Left lung (tissue), 10 donors: ENCODE data around the gene DAB2IP. TPM values are rescaled to one million over a fixed set of nuclear protein-coding genes. Genes with fewer than 3 reads are reported as not detected.

Experiments
- ATAC-seq: fragments of 200-7000 bp; cut with Tn5 transposase; one replicate; pipeline ENCODE4 v1.9.1; 2020; ENCODE audit warnings: moderate library complexity
- DNase-seq, 4 donors: peaks; one replicate each; pipeline ENCODE4 v3.0.0-alpha.2; 2013 to 2020
- H3K27ac ChIP-seq, 2 donors: fragments of 200-600 bp; sonication (generic) in 1 of 2; one replicate each; pipeline versions ENCODE4 v1.5.0 to v1.8.0; 2020 to 2021
- H3K27me3 ChIP-seq, 2 donors: fragments of 200-600 bp; sonication (generic) in 1 of 2; one replicate each; pipeline versions ENCODE4 v1.5.0 to v1.8.0; 2020 to 2021
- H3K36me3 ChIP-seq, 2 donors: fragments of 200-600 bp; sonication (generic) in 1 of 2; one replicate each; pipeline versions ENCODE4 v1.5.0 to v1.8.0; 2020 to 2021
- H3K4me1 ChIP-seq, 2 donors: fragments of 200-600 bp; one replicate each; pipeline ENCODE4 v1.8.0; 2021
- H3K4me3 ChIP-seq, 2 donors: fragments of 200-600 bp; sonication (generic) in 1 of 2; one replicate each; pipeline versions ENCODE4 v1.5.0 to v1.8.0; 2020 to 2021; ENCODE audit warnings: mild to moderate bottlenecking in 1 of 2
- H3K9me3 ChIP-seq, 2 donors: fragments of 200-600 bp; sonication (generic) in 1 of 2; one replicate each; pipeline versions ENCODE4 v1.5.0 to v1.8.0; 2020 to 2021
- CTCF ChIP-seq, 2 donors: fragments of 200-600 bp; sonication (generic) in 1 of 2; IDR thresholded peaks; one replicate each; pipeline versions ENCODE4 v1.5.0 to v1.8.0; 2021; ENCODE audit warnings: antibody characterized with exemption in 2 of 2
- intact Hi-C, 2 donors: fragments of 100-400 bp; cut with DNase I; formaldehyde crosslinking; loops; one replicate each; pipeline versions ENCODE4 v1.11.2 to v1.14.2; 2022
- polyA plus RNA-seq, 6 donors: library from polyadenylated mRNA; unstranded; fragments of 120-200 nt; gene quantifications; one replicate each; pipeline ENCODE4 v1.2.1, GENCODE V29; 2013; ENCODE audit not compliant: insufficient read length in 6 of 6
- total RNA-seq, 2 donors: library from RNA; stranded (reverse); fragmentation: NEBNext Ultra II Directional; extraction: Animal tissue kit (Norgen Biotek cat#: 25700); gene quantifications; one replicate each; pipeline ENCODE4 v1.2.1, GENCODE V29; 2021
- donor health status: DM: no; HTN: yes; CAD: no.
- donor health status: DM: no; HTN: no; CAD: no.

DAB2IP gene
- total and polyA plus RNA-seq, 8 donors, result 25.0 to 53.4 (median 34.6) TPM

DNA sequence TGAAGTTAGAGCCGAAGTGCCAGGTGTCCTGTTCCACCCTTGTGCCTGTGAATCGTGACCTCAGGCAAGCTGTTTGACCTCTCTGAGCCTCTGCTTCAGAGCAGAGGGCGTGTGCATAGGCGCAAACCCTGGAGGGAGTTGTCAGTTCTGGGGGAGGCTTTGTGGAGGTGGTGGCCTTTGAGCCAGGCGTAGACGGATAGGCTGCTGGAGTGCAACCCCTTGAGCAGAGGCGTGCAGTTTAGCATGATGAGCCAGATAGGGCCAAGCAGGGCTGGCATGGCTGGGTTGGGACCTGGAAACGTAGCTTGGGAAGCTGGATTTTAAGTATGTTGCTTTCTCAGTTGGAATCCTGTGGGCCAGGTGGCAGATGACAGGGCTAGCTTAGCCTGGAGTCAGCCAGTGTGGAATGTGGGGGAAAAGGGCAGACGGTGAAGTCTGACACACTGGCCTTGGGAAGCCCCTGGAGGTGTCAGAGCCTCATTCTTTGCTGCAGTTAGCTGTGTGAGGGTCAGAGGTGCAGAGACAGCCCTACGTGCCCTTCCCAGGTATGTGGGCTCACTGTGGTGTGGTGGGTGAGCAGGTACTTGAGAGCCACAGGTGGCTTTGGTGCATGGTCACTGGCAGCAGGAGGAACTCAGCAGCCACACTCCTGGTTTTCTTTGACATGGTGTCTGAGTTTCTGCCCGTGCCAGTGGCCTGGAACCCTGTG is 93.4 kb downstream of the DAB2IP start:
- ATAC-seq (no peak), DNase-seq (no peak)
- intact Hi-C loops, result no loop called here
- H3K27me3 ChIP-seq, result no peaks in the 10 kb centered on the region
- no peaks in the 10 kb centered on the region for H3K36me3 ChIP-seq
- H3K27ac ChIP-seq, result peak overlapping the region; percentile 75 to 91
- H3K9me3 ChIP-seq, result no peaks in the 10 kb centered on the region
- H3K4me3 ChIP-seq, result peak overlapping the region in 1 of 2 donors; percentile 48
- H3K4me1 ChIP-seq, result peaks cover 17 to 75% of the 10 kb centered on the region in 2 donors
- no peak for TF ChIP-seq CTCF (IDR thresholded peaks at IDR 0.05)

- TF ChIP-seq CTCF (IDR thresholded peaks at IDR 0.05), result no peak
- Histone ChIP-seq H3K4me3 (no peak overlapping the region), H3K9me3 (no peaks in the 10 kb centered on the region), H3K27ac (peak overlapping the region in 1 of 2 donors; percentile 91), H3K36me3 (no peaks in the 10 kb centered on the region), H3K4me1 (peaks cover 17 to 70% of the 10 kb centered on the region in 2 donors), H3K27me3 (no peaks in the 10 kb centered on the region)
- ATAC-seq (no peak), DNase-seq (no peak)
- intact Hi-C loops, result no loop called here
Observed at GRCh38 chr9:121745396-121745695, 93.9 kb downstream of the DAB2IP start.

DNA sequence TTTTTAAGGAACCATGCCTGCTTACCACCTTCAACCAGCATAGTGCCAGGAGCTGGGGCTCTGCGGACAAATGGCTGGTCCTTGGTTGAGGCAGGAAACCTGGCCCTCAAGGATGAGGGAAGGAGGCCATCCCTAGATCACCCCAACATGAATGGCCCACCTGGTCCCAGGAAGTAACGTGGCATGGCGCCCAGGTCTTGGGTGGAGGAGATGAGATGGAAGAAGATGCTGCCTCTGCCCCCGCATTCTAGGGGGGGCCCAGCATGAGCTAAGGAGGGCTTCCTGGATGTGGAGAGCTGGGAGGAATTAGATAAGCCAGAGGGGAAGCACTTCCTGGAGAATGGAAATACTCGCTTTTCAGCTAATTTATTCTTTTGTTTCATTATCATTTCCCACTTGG is 95.0 kb downstream of the DAB2IP start:
- DNase-seq (no peak), ATAC-seq (no peak)
- no peak overlapping the region for H3K4me3 ChIP-seq
- H3K27ac ChIP-seq, result no peak overlapping the region
- intact Hi-C loops, result no loop called here
- TF ChIP-seq CTCF (IDR thresholded peaks at IDR 0.05), result no peak
- H3K27me3 ChIP-seq, result no peaks in the 10 kb centered on the region
- peaks cover 17 to 62% of the 10 kb centered on the region in 2 donors for H3K4me1 ChIP-seq
- H3K36me3 ChIP-seq, result no peaks in the 10 kb centered on the region
- H3K9me3 ChIP-seq, result no peaks in the 10 kb centered on the region

- no peak for TF ChIP-seq CTCF (IDR thresholded peaks at IDR 0.05)
- no peaks in the 10 kb centered on the region for H3K27me3 ChIP-seq
- intact Hi-C loops, result no loop called here
- H3K4me1 ChIP-seq, result peaks cover 15 to 60% of the 10 kb centered on the region in 2 donors
- H3K36me3 ChIP-seq, result no peaks in the 10 kb centered on the region
- ATAC-seq (no peak), DNase-seq (no peak)
- H3K9me3 ChIP-seq, result no peaks in the 10 kb centered on the region
- H3K4me3 ChIP-seq, result no peak overlapping the region
- no peak overlapping the region for H3K27ac ChIP-seq
Observed at GRCh38 chr9:121746866-121747265, 95.4 kb downstream of the DAB2IP start.

- Histone ChIP-seq H3K9me3 (no peaks in the 10 kb centered on the region), H3K27ac (no peak overlapping the region), H3K4me3 (no peak overlapping the region), H3K36me3 (no peaks in the 10 kb centered on the region), H3K4me1 (peaks cover 11 to 57% of the 10 kb centered on the region in 2 donors), H3K27me3 (no peaks in the 10 kb centered on the region)
- TF ChIP-seq CTCF (IDR thresholded peaks at IDR 0.05), result no peak
- intact Hi-C loops, result no loop called here
- ATAC-seq, result no peak
- DNase-seq, result no peak
Observed at GRCh38 chr9:121748074-121748473, 96.6 kb downstream of the DAB2IP start.
